Liver (tissue), 9 donors: Measurements from ENCODE around the gene GMDS. TPM values are rescaled to one million over a fixed set of nuclear protein-coding genes. Genes with fewer than 3 reads are reported as not detected.

Experiments used
- DNase-seq: peaks from one replicate; pipeline ENCODE4 v3.0.0-alpha.2; 2017; ENCODE audit warnings: low spot score
- H3K27ac ChIP-seq, 2 donors: one replicate each; pipeline ENCODE4 v1.7.0; 2013; ENCODE audit warnings: inconsistent platforms in 2 of 2, low read length in 2 of 2, control low read depth in 1 of 2, low read depth in 1 of 2, mild to moderate bottlenecking in 1 of 2
- H3K27me3 ChIP-seq, 4 donors: one replicate each; pipeline versions ENCODE4 v1.6.1 to v1.7.0; 2013; ENCODE audit warnings: low read length in 3 of 4, inconsistent platforms in 1 of 4, mild to moderate bottlenecking in 1 of 4, moderate library complexity in 1 of 4; ENCODE audit not compliant: control insufficient read depth in 4 of 4, insufficient read depth in 4 of 4
- H3K36me3 ChIP-seq, 4 donors: one replicate each; pipeline versions ENCODE4 v1.6.1 to v1.7.0; 2013; ENCODE audit warnings: low read length in 3 of 4, mild to moderate bottlenecking in 3 of 4, low read depth in 1 of 4, moderate library complexity in 1 of 4; ENCODE audit not compliant: control insufficient read depth in 4 of 4, insufficient read depth in 3 of 4
- H3K4me1 ChIP-seq, 4 donors: one replicate each; pipeline versions ENCODE4 v1.6.1 to v1.7.0; 2013; ENCODE audit warnings: low read length in 3 of 4, mild to moderate bottlenecking in 3 of 4, moderate library complexity in 1 of 4; ENCODE audit not compliant: control insufficient read depth in 4 of 4, insufficient read depth in 4 of 4
- H3K4me3 ChIP-seq, 3 donors: one replicate each; pipeline versions ENCODE4 v1.6.1 to v1.7.0; 2013; ENCODE audit warnings: low read length in 3 of 3, control low read depth in 1 of 3, low read depth in 1 of 3, mild to moderate bottlenecking in 1 of 3
- H3K9ac ChIP-seq, 2 donors: one replicate each; pipeline ENCODE4 v1.7.0; 2013; ENCODE audit warnings: low read length in 2 of 2, mild to moderate bottlenecking in 2 of 2, moderate library complexity in 2 of 2, control low read depth in 1 of 2, low read depth in 1 of 2
- H3K9me3 ChIP-seq, 4 donors: one replicate each; pipeline versions ENCODE4 v1.6.1 to v1.7.0; 2013; ENCODE audit warnings: low read length in 3 of 4; ENCODE audit not compliant: control insufficient read depth in 4 of 4
- CTCF ChIP-seq: fragments of 150-350 bp; IDR thresholded peaks from 2 replicates; pipeline ENCODE4 v1.5.1; 2017; ENCODE audit warnings: improper control_type of control experiment, low read depth, low read length; ENCODE audit not compliant: missing input control
- EGR1 ChIP-seq, 2 donors: IDR thresholded peaks; 2 replicates each; pipeline ENCODE4 v1.6.1; 2016 to 2018; ENCODE audit warnings: antibody characterized with exemption in 2 of 2, low read depth in 2 of 2
- FOXA1 ChIP-seq: IDR thresholded peaks from 2 replicates; pipeline ENCODE4 v1.6.1; 2016; ENCODE audit warnings: antibody characterized with exemption
- FOXA2 ChIP-seq: IDR thresholded peaks from 2 replicates; pipeline ENCODE4 v1.6.1; 2016; ENCODE audit warnings: antibody characterized with exemption
- GABPA ChIP-seq, 2 donors: IDR thresholded peaks in 1 of 2; conservative IDR thresholded peaks in 1 of 2; 2 replicates each; pipeline ENCODE4 v1.6.1; 2016; ENCODE audit warnings: antibody characterized with exemption in 2 of 2, mild to moderate bottlenecking in 1 of 2, moderate library complexity in 1 of 2
- HNF4A ChIP-seq, 2 donors: conservative IDR thresholded peaks; 2 replicates each; pipeline ENCODE4 v1.6.1; 2016; ENCODE audit warnings: antibody characterized with exemption in 2 of 2, mild to moderate bottlenecking in 2 of 2
- HNF4G ChIP-seq: IDR thresholded peaks from 2 replicates; pipeline ENCODE4 v1.6.1; 2016; ENCODE audit warnings: antibody characterized with exemption
- JUND ChIP-seq, 2 donors: IDR thresholded peaks; 2 replicates each; pipeline ENCODE4 v1.6.1; 2016; ENCODE audit warnings: antibody characterized with exemption in 2 of 2
- NR2F2 ChIP-seq: IDR thresholded peaks from 2 replicates; pipeline ENCODE4 v1.6.1; 2016; ENCODE audit warnings: antibody characterized with exemption
- RAD21 ChIP-seq, 2 donors: IDR thresholded peaks; 2 replicates each; pipeline ENCODE4 v1.6.1; 2016; ENCODE audit warnings: antibody characterized with exemption in 2 of 2, mild to moderate bottlenecking in 2 of 2
- RXRA ChIP-seq, 2 donors: IDR thresholded peaks; 2 replicates each; pipeline ENCODE4 v1.6.1; 2017 to 2018; ENCODE audit warnings: antibody characterized with exemption in 2 of 2, mild to moderate bottlenecking in 1 of 2
- SP1 ChIP-seq: IDR thresholded peaks from 2 replicates; pipeline ENCODE4 v1.6.1; 2018; ENCODE audit warnings: antibody characterized with exemption, mild to moderate bottlenecking
- TAF1 ChIP-seq: conservative IDR thresholded peaks from 2 replicates; pipeline ENCODE4 v1.6.1; 2016; ENCODE audit warnings: antibody characterized with exemption, mild to moderate bottlenecking
- YY1 ChIP-seq: IDR thresholded peaks from 2 replicates; pipeline ENCODE4 v1.6.1; 2016; ENCODE audit warnings: antibody characterized with exemption, mild to moderate bottlenecking
- ZBTB33 ChIP-seq: IDR thresholded peaks from 2 replicates; pipeline ENCODE4 v1.6.1; 2016; ENCODE audit warnings: antibody characterized with exemption
- WGBS: extraction: QIAGEN DNeasy Blood & Tissue Kit; methylation state at CpG from one replicate; pipeline ENCODE4 v1.1.7; 2013; 5-methylcytosine and 5-hydroxymethylcytosine counted together
- polyA plus RNA-seq, 2 donors: library from polyadenylated mRNA; stranded (reverse) in 1 of 2; unstranded in 1 of 2; fragments of 200-250 nt in 1 of 2; fragments of >200 nt in 1 of 2; fragmentation: Nextera tagmentation in 1 of 2; extraction: Ambion mirVana in 1 of 2; gene quantifications; one replicate each; pipeline versions ENCODE4 v1.2.1 to v1.2.3, GENCODE V29; 2013 to 2015
- total RNA-seq, 2 donors: library from RNA; depleted of rRNA; stranded (reverse); fragments of >200 nt; gene quantifications; one replicate each; pipeline ENCODE4 v1.2.3, GENCODE V29; 2014
- TF ChIP-seq, protein P1 (sequence below): IDR thresholded peaks from 2 replicates; pipeline ENCODE4 v1.6.1; 2016; ENCODE audit warnings: antibody characterized with exemption, mild to moderate bottlenecking
- TF ChIP-seq, protein P2 (sequence below): IDR thresholded peaks from 2 replicates; pipeline ENCODE4 v1.6.1; 2016; ENCODE audit warnings: antibody characterized with exemption
- TF ChIP-seq, protein P3 (sequence below): IDR thresholded peaks from 2 replicates; pipeline ENCODE4 v1.6.1; 2016; ENCODE audit warnings: antibody characterized with exemption
- donor health status: healthy.
- donor health status: healthy.
- donor health status: healthy.
- donor health status: healthy.
- donor health status: healthy.

Gene GMDS
- total and polyA plus RNA-seq, 4 donors = 3.5 to 15.6 (median 13.0) TPM

DNA sequence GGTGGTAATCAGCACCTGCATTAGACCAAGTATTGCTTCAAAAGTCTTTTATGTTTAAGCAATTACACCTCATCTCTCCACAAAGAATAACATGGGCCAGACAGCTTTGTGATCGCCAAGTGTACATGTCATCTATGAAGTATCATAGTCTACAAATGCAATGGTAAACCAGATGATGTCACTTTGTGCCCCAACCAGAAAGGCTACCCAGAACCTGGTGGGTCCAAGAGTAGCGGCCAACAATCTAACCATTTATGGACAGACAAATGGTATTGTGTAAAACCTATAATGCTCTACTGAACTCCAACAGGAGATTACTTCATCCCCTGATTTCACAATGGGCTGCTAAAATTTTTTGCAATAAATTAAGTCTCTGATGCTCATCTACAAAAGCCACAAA lies 295.9 kb downstream of the GMDS start:
- Histone ChIP-seq H3K27ac (no peak overlapping the region), H3K27me3 (no peaks in the 10 kb centered on the region), H3K36me3 (no peaks in the 10 kb centered on the region), H3K4me1 (no peaks in the 10 kb centered on the region), H3K9me3 (no peaks in the 10 kb centered on the region), H3K4me3 (no peak overlapping the region), H3K9ac (no peak overlapping the region)
- DNase-seq = no peak
- TF ChIP-seq HNF4A (conservative IDR thresholded peaks at IDR 0.05) = peak in 1 of 2 donors; percentile 22
- TF ChIP-seq YY1 = no peak
- no peak for TF ChIP-seq CTCF
- 95% methylated on average over 2 of the region's 2 CpGs for WGBS

DNA sequence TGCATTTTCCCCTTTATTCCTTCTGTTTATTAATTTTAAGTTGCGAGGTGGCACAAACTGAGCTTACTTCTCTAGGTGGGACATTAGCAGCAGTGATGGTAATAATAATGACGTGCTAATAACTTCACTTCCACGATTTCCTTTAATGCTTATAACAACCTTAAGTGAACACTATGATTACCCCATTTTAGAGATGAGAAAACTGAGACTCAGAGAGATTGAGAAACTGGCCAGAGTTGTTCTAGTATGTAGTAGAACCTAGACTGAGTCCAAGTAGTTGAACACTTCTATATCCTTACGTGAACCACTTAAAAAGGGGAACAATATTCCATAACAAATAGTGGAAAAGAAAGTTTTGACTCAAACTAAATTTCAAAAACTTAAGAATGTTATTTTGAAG lies 297.5 kb downstream of the GMDS start:
- no peak overlapping the region for H3K9ac ChIP-seq
- H3K27ac ChIP-seq = no peak overlapping the region
- H3K4me1 ChIP-seq = no peaks in the 10 kb centered on the region
- H3K9me3 ChIP-seq = no peaks in the 10 kb centered on the region
- no peak for DNase-seq
- 98% methylated on average over 4 of the region's 4 CpGs for WGBS
- no peaks in the 10 kb centered on the region for H3K36me3 ChIP-seq
- H3K4me3 ChIP-seq = no peak overlapping the region
- no peaks in the 10 kb centered on the region for H3K27me3 ChIP-seq
- TF ChIP-seq, protein P1, sequence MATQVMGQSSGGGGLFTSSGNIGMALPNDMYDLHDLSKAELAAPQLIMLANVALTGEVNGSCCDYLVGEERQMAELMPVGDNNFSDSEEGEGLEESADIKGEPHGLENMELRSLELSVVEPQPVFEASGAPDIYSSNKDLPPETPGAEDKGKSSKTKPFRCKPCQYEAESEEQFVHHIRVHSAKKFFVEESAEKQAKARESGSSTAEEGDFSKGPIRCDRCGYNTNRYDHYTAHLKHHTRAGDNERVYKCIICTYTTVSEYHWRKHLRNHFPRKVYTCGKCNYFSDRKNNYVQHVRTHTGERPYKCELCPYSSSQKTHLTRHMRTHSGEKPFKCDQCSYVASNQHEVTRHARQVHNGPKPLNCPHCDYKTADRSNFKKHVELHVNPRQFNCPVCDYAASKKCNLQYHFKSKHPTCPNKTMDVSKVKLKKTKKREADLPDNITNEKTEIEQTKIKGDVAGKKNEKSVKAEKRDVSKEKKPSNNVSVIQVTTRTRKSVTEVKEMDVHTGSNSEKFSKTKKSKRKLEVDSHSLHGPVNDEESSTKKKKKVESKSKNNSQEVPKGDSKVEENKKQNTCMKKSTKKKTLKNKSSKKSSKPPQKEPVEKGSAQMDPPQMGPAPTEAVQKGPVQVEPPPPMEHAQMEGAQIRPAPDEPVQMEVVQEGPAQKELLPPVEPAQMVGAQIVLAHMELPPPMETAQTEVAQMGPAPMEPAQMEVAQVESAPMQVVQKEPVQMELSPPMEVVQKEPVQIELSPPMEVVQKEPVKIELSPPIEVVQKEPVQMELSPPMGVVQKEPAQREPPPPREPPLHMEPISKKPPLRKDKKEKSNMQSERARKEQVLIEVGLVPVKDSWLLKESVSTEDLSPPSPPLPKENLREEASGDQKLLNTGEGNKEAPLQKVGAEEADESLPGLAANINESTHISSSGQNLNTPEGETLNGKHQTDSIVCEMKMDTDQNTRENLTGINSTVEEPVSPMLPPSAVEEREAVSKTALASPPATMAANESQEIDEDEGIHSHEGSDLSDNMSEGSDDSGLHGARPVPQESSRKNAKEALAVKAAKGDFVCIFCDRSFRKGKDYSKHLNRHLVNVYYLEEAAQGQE = no peak
- no peak for TF ChIP-seq HNF4G
- no peak for TF ChIP-seq SP1
- TF ChIP-seq NR2F2 = no peak
- TF ChIP-seq HNF4A (conservative IDR thresholded peaks at IDR 0.05) = no peak
- TF ChIP-seq CTCF = no peak
- TF ChIP-seq FOXA2 = no peak
- no peak for TF ChIP-seq RAD21 (IDR thresholded peaks at IDR 0.05)
- no peak for TF ChIP-seq GABPA (IDR thresholded peaks at IDR 0.05 in 1 of 2, conservative IDR thresholded peaks at IDR 0.05 in 1 of 2)
- TF ChIP-seq FOXA1 = no peak
- no peak for TF ChIP-seq ZBTB33
- TF ChIP-seq, protein P2, sequence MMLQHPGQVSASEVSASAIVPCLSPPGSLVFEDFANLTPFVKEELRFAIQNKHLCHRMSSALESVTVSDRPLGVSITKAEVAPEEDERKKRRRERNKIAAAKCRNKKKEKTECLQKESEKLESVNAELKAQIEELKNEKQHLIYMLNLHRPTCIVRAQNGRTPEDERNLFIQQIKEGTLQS = no peak
- no peak for TF ChIP-seq YY1
- TF ChIP-seq, protein P3, sequence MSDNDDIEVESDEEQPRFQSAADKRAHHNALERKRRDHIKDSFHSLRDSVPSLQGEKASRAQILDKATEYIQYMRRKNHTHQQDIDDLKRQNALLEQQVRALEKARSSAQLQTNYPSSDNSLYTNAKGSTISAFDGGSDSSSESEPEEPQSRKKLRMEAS = no peak
- no peak for TF ChIP-seq RXRA (IDR thresholded peaks at IDR 0.05)
- no peak for TF ChIP-seq JUND (IDR thresholded peaks at IDR 0.05)
- no peak for TF ChIP-seq TAF1
- no peak for TF ChIP-seq EGR1 (IDR thresholded peaks at IDR 0.05; ENCODE audit: low read depth in 2 of 2)
